ENCODE measurements around the gene NOTCH1. TPM values are rescaled to one million over a fixed set of nuclear protein-coding genes. Genes with fewer than 3 reads are reported as not detected.

NOTCH1 gene
- total RNA-seq, 1 donor from 2014 or later, result 34.1 TPM

- DNase-seq (ENCODE audit: low read depth) (no peak), FAIRE-seq (no peak)
- H3K9ac ChIP-seq (ENCODE audit: low read length), result no peak overlapping the region
- no peaks in the 10 kb centered on the region for H3K27me3 ChIP-seq (ENCODE audit: insufficient read depth, low read length)
- peaks cover 4% of the 10 kb centered on the region for H3K4me1 ChIP-seq (ENCODE audit: insufficient read depth, low read length)
- no peak overlapping the region for H3K4me2 ChIP-seq (ENCODE audit: low read length)
- TF ChIP-seq CTCF (IDR thresholded peaks at IDR 0.05; ENCODE audit: insufficient read depth, low read depth, low read length) (no peak), EZH2 (IDR thresholded peaks at IDR 0.05; ENCODE audit: insufficient read depth, low read length) (no peak)
- H3K4me3 ChIP-seq (ENCODE audit: insufficient read depth, low read depth, low read length), result no peak overlapping the region
- no peak overlapping the region for H3K27ac ChIP-seq (ENCODE audit: low read depth, low read length)
- Mint-ChIP-seq H3K4me3 (ENCODE audit: unreplicated experiment) (no peak overlapping the region), H3K36me3 (ENCODE audit: low read depth, unreplicated experiment) (peaks cover 6% of the 10 kb centered on the region), H3K9me3 (ENCODE audit: unreplicated experiment) (no peaks in the 10 kb centered on the region), H3K4me1 (ENCODE audit: low read depth, unreplicated experiment) (peaks cover 13% of the 10 kb centered on the region), H3K27me3 (ENCODE audit: low read depth, unreplicated experiment) (no peaks in the 10 kb centered on the region), H3K27ac (ENCODE audit: unreplicated experiment) (no peak overlapping the region)
- H2AFZ ChIP-seq (ENCODE audit: low read depth, low read length), result no peak overlapping the region
- H4K20me1 ChIP-seq (ENCODE audit: insufficient read depth, low read length), result peaks cover 98% of the 10 kb centered on the region
- no peaks in the 10 kb centered on the region for H3K9me3 ChIP-seq (ENCODE audit: insufficient read depth, low read depth, low read length)
- peaks cover 43% of the 10 kb centered on the region for H3K36me3 ChIP-seq (ENCODE audit: insufficient read depth, low read length)
- peaks cover 99% of the 10 kb centered on the region for H3K79me2 ChIP-seq (ENCODE audit: insufficient read depth, low read length)
These were observed 69.3 kb downstream of the NOTCH1 start for GRCh38 chr9:136476369-136477150.

- H3K4me1 Mint-ChIP-seq (ENCODE audit: low read depth, unreplicated experiment), result peaks cover 10% of the 10 kb centered on the region
- Histone ChIP-seq H3K79me2 (ENCODE audit: insufficient read depth, low read length) (peaks cover 100% of the 10 kb centered on the region), H3K9me3 (ENCODE audit: insufficient read depth, low read depth, low read length) (no peaks in the 10 kb centered on the region), H3K4me2 (ENCODE audit: low read length) (no peak overlapping the region), H3K27ac (ENCODE audit: low read depth, low read length) (no peak overlapping the region), H3K36me3 (ENCODE audit: insufficient read depth, low read length) (peaks cover 45% of the 10 kb centered on the region), H3K27me3 (ENCODE audit: insufficient read depth, low read length) (no peaks in the 10 kb centered on the region), H2AFZ (ENCODE audit: low read depth, low read length) (no peak overlapping the region), H3K4me1 (ENCODE audit: insufficient read depth, low read length) (no peaks in the 10 kb centered on the region), H3K4me3 (ENCODE audit: insufficient read depth, low read depth, low read length) (no peak overlapping the region), H4K20me1 (ENCODE audit: insufficient read depth, low read length) (peaks cover 100% of the 10 kb centered on the region), H3K9ac (ENCODE audit: low read length) (no peak overlapping the region)
- peaks cover 9% of the 10 kb centered on the region for H3K36me3 Mint-ChIP-seq (ENCODE audit: low read depth, unreplicated experiment)
- no peaks in the 10 kb centered on the region for H3K27me3 Mint-ChIP-seq (ENCODE audit: low read depth, unreplicated experiment)
- H3K4me3 Mint-ChIP-seq (ENCODE audit: unreplicated experiment), result no peak overlapping the region
- no peak for DNase-seq (ENCODE audit: low read depth)
- H3K9me3 Mint-ChIP-seq (ENCODE audit: unreplicated experiment), result no peaks in the 10 kb centered on the region
- FAIRE-seq, result no peak
- no peak overlapping the region for H3K27ac Mint-ChIP-seq (ENCODE audit: unreplicated experiment)
- no peak for TF ChIP-seq CTCF (IDR thresholded peaks at IDR 0.05; ENCODE audit: insufficient read depth, low read depth, low read length)
- TF ChIP-seq EZH2 (IDR thresholded peaks at IDR 0.05; ENCODE audit: insufficient read depth, low read length), result no peak
These were observed 70.6 kb downstream of the NOTCH1 start for GRCh38 chr9:136474974-136475865.
